ENCODE results near the gene EIF3C.
"Not testable (repeated sequence)": the region's sequence is repeated elsewhere in the genome, so short reads cannot be mapped to it uniquely, and the experiment has no call there.

DNA sequence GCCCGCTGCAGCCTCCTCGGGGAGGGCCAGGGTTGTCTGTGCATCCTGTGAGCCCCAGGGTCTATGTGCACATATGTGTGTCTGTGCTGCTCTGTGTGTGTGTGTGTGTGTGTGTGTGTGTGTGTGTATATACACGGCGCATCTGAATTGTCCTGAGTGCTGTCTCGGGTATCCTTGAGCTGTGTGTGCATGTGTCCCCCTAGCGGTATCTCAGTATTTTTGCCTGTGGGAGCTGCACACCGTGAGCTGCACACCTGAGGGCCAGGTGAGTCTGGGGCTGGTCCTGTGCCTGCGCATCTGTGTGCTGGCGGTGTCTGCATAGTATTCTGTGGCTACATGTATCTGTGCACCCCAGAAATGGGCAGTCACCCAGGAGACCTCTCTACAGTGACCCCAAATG lies 28.5 kb downstream of the EIF3C start:
- TF ChIP-seq, protein P1, sequence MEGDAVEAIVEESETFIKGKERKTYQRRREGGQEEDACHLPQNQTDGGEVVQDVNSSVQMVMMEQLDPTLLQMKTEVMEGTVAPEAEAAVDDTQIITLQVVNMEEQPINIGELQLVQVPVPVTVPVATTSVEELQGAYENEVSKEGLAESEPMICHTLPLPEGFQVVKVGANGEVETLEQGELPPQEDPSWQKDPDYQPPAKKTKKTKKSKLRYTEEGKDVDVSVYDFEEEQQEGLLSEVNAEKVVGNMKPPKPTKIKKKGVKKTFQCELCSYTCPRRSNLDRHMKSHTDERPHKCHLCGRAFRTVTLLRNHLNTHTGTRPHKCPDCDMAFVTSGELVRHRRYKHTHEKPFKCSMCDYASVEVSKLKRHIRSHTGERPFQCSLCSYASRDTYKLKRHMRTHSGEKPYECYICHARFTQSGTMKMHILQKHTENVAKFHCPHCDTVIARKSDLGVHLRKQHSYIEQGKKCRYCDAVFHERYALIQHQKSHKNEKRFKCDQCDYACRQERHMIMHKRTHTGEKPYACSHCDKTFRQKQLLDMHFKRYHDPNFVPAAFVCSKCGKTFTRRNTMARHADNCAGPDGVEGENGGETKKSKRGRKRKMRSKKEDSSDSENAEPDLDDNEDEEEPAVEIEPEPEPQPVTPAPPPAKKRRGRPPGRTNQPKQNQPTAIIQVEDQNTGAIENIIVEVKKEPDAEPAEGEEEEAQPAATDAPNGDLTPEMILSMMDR (CRISPR knock-in tag; IDR thresholded peaks at IDR 0.05) = not testable (repeated sequence)
- not testable (repeated sequence) for TF ChIP-seq ZBTB7A (CRISPR knock-in tag; IDR thresholded peaks at IDR 0.05); ELF1 (CRISPR knock-in tag; IDR thresholded peaks at IDR 0.05); TAF1 (CRISPR knock-in tag; IDR thresholded peaks at IDR 0.05); KAT7 (CRISPR knock-in tag; IDR thresholded peaks at IDR 0.05; ENCODE audit: borderline replicate concordance); ZNF225 (CRISPR knock-in tag; IDR thresholded peaks at IDR 0.05); ZMYM3 (CRISPR knock-in tag; IDR thresholded peaks at IDR 0.05); ZNF263 (CRISPR knock-in tag; IDR thresholded peaks at IDR 0.05); EZH2 (conservative IDR thresholded peaks at IDR 0.05; ENCODE audit: low read depth, low read length); NBN (conservative IDR thresholded peaks at IDR 0.05)
- TF ChIP-seq, protein P2, sequence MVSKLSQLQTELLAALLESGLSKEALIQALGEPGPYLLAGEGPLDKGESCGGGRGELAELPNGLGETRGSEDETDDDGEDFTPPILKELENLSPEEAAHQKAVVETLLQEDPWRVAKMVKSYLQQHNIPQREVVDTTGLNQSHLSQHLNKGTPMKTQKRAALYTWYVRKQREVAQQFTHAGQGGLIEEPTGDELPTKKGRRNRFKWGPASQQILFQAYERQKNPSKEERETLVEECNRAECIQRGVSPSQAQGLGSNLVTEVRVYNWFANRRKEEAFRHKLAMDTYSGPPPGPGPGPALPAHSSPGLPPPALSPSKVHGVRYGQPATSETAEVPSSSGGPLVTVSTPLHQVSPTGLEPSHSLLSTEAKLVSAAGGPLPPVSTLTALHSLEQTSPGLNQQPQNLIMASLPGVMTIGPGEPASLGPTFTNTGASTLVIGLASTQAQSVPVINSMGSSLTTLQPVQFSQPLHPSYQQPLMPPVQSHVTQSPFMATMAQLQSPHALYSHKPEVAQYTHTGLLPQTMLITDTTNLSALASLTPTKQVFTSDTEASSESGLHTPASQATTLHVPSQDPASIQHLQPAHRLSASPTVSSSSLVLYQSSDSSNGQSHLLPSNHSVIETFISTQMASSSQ (IDR thresholded peaks at IDR 0.05; ENCODE audit: low read depth) = not testable (repeated sequence)
- TF ChIP-seq, protein P2 (CRISPR knock-in tag; IDR thresholded peaks at IDR 0.05; ENCODE audit: borderline replicate concordance) = not testable (repeated sequence)

Measured in HepG2 (cell line).